Brain microvascular endothelial cell (primary cell): ENCODE results near the gene RAPGEF4.

Experiments
- DNase-seq: peaks from one replicate; pipeline ENCODE4 v3.0.0-alpha.2; 2020
- H3K27ac ChIP-seq: fragments of 250-450 bp; sonication (Bioruptor Pico); 2 replicates; pipeline ENCODE4 v1.5.1; 2020; ENCODE audit warnings: mild to moderate bottlenecking, moderate library complexity
- H3K27me3 ChIP-seq: fragments of 250-450 bp; sonication (Bioruptor Pico); replicated peaks from 2 replicates; pipeline ENCODE4 v1.5.1; 2020; ENCODE audit warnings: mild to moderate bottlenecking
- H3K36me3 ChIP-seq: fragments of 250-450 bp; sonication (Bioruptor Pico); replicated peaks from 2 replicates; pipeline ENCODE4 v1.5.1; 2020; ENCODE audit warnings: mild to moderate bottlenecking
- H3K4me3 ChIP-seq: 2 replicates; pipeline ENCODE4 v1.5.1; 2011; ENCODE audit warnings: low read depth, mild to moderate bottlenecking, control low read depth, low read length, moderate library complexity
- CTCF ChIP-seq: IDR thresholded peaks from 2 replicates; pipeline ENCODE4 v1.5.1; 2011; ENCODE audit warnings: low read depth, mild to moderate bottlenecking, moderate library complexity, low read length, control low read depth, inconsistent platforms; ENCODE audit errors: missing control alignments
- in situ Hi-C: cut with HindIII; loops from 2 replicates; pipeline ENCODE4 v1.10.0; 2017; ENCODE audit warnings: low sequenced_read_pairs, low pct_ligation_motif_present

RAPGEF4 gene

GRCh38 chr2:173058673-173059072, 323.0 kb downstream of the RAPGEF4 start:
- in situ Hi-C loops: no loop called here
- H3K4me3 ChIP-seq: no peak overlapping the region

GRCh38 chr2:173059292-173059691, 323.6 kb downstream of the RAPGEF4 start:
- no peak for DNase-seq
- H3K36me3 ChIP-seq: no peaks in the 10 kb centered on the region
- H3K27me3 ChIP-seq: no peaks in the 10 kb centered on the region
- no peak overlapping the region for H3K27ac ChIP-seq
- in situ Hi-C loops: no loop called here
- no peak for TF ChIP-seq CTCF
- H3K4me3 ChIP-seq: no peak overlapping the region

More at GRCh38 chr2:173058673-173059072, 323.0 kb downstream of the RAPGEF4 start:
- TF ChIP-seq CTCF: no peak
- no peaks in the 10 kb centered on the region for H3K27me3 ChIP-seq
- H3K36me3 ChIP-seq: no peaks in the 10 kb centered on the region
- DNase-seq: no peak
- no peak overlapping the region for H3K27ac ChIP-seq

GRCh38 chr2:173059971-173060461, 324.4 kb downstream of the RAPGEF4 start:
- DNase-seq: no peak
- H3K27ac ChIP-seq: no peak overlapping the region
- in situ Hi-C loops: no loop called here
- no peak for TF ChIP-seq CTCF
- no peak overlapping the region for H3K4me3 ChIP-seq
- H3K27me3 ChIP-seq: no peaks in the 10 kb centered on the region
- H3K36me3 ChIP-seq: no peaks in the 10 kb centered on the region

GRCh38 chr2:173062801-173063200, 327.2 kb downstream of the RAPGEF4 start:
- Histone ChIP-seq H3K27me3 (no peaks in the 10 kb centered on the region), H3K36me3 (no peaks in the 10 kb centered on the region), H3K4me3 (no peak overlapping the region), H3K27ac (no peak overlapping the region)
- TF ChIP-seq CTCF: no peak
- no peak for DNase-seq
- in situ Hi-C loops: no loop called here

DNA sequence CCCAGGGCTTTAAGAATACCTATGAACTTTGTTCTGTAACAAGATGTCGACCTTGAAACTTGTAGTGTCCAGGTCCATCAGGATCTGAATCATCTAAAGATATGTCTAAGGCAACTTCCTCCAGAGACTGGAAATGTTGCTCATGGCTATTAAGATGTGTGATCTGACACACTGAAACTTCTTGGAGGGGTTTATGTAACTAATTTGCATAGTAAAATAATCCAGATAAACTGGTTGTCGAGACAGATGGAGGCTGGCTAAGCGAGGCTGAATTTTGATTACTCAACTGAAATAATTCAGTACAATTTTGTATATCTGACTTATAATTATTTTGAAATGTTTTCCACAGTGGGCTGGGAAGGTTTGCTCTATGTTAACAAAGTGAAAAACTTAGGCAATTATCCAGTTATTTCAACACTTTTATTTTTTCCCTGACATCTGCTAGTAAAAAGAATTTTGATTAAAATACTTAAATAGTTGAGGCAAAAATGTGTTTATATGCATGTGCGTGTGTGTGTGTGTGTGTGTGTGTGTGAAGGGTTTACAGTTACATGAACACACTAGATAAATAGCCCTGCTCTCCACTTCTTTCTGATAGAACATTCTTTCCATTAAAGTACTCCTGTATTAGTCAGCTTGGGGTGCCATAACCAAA, 328.6 kb downstream of the RAPGEF4 start:
- in situ Hi-C loops: no loop called here
- TF ChIP-seq CTCF: no peak
- no peak overlapping the region for H3K27ac ChIP-seq
- DNase-seq: no peak
- H3K36me3 ChIP-seq: no peaks in the 10 kb centered on the region
- H3K27me3 ChIP-seq: no peaks in the 10 kb centered on the region
- H3K4me3 ChIP-seq: no peak overlapping the region
